Left lobe of liver (tissue), 2 donors: ENCODE data around the gene CSPG4. TPM values are rescaled to one million over a fixed set of nuclear protein-coding genes. Genes with fewer than 3 reads are reported as not detected.
"Not testable (repeated sequence)": the region's sequence is repeated elsewhere in the genome, so short reads cannot be mapped to it uniquely, and the experiment has no call there.

Experiments
- ATAC-seq: fragments of 200-7000 bp; cut with Tn5 transposase; one replicate; pipeline ENCODE4 v1.9.1; 2020; ENCODE audit warnings: mild to moderate bottlenecking, moderate library complexity
- DNase-seq: peaks from one replicate; pipeline ENCODE4 v3.0.0-alpha.2; 2020; ENCODE audit warnings: low spot score
- total RNA-seq: library from RNA; stranded (reverse); gene quantifications from one replicate; pipeline ENCODE4 v1.2.1, GENCODE V29; 2021
- donor health status: DM: no; HTN: no; CAD: no; lungs with moderate emphysema.
- donor health status: DM: no; HTN: yes; CAD: no.

The CSPG4 gene
- total RNA-seq, 1 donor from 2014 or later, result 0.23 TPM

DNA sequence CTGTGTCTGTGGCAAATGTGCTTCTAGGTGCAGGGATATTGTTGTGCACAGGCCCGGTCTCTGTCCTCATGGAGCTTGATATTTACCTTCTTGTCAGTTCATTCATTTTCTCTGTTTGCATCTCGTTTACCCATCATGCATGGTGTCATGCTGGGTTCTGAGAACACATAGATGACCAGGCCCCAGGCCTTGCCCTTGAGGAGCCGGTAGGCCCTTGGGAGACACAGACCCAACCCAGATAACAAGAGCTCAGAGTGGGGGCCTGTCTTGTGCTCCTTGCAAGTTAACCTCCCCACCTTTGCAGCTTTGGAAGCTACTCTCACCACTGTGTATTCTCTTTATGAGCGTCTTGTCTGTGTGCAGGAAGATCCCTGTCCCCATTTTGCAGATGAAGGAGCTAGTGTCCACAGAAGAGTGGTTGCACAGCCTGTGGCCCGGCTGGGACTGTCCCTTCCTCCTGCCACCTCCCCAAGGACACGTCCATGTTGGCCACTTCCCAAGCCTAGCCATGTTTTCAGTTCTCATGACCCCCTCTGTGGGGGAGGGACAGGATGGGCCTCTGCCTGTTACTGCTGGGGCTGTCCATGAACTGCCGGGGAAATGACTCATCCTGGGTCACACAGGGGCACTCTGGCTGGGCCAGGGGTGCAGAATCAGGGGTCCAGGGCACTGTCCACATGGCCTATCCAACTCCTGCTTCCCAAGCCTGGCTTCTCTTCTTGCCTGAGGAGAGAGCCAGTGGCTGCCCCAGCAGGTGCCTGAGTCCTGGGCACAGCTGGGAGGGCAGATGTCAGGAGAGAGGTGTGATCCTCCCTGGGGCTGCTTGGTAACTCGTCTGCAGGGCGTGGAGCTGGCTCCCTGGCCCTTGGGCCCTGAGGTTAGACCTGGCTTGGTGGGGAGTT is 61.5 kb downstream of the CSPG4 start:
- DNase-seq (peak; percentile 66), ATAC-seq (peak; percentile 5)

DNA sequence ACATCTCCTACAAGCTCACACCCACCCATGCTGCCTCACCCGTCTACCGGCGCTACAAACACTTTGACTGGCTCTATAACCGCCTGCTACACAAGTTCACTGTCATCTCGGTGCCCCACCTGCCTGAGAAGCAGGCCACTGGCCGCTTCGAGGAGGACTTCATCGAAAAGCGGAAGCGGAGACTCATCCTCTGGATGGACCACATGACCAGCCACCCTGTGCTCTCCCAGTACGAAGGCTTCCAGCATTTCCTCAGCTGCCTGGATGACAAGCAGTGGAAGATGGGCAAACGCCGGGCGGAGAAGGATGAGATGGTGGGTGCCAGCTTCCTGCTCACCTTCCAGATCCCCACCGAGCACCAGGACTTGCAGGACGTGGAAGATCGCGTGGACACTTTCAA is 62.8 kb downstream of the CSPG4 start:
- ATAC-seq (no peak), DNase-seq (no peak)

DNA sequence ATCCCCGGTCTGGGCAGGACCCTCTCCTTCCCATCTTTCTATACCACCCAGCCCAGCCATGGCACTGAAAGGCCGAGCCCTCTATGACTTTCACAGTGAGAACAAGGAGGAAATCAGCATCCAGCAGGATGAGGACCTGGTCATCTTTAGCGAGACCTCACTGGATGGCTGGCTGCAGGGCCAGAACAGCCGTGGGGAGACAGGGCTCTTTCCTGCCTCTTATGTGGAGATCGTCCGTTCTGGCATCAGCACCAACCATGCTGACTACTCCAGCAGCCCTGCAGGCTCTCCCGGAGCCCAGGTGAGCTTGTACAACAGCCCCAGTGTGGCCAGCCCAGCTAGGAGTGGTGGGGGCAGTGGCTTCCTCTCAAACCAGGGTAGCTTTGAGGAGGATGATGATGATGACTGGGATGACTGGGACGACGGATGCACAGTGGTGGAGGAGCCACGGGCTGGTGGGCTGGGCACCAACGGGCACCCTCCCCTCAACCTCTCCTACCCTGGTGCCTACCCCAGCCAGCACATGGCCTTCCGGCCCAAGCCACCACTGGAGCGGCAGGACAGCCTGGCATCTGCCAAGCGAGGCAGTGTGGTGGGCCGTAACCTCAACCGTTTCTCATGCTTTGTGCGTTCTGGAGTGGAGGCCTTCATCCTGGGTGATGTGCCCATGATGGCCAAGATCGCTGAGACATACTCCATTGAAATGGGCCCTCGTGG is 63.4 kb downstream of the CSPG4 start:
- ATAC-seq (no peak), DNase-seq (no peak)

DNA sequence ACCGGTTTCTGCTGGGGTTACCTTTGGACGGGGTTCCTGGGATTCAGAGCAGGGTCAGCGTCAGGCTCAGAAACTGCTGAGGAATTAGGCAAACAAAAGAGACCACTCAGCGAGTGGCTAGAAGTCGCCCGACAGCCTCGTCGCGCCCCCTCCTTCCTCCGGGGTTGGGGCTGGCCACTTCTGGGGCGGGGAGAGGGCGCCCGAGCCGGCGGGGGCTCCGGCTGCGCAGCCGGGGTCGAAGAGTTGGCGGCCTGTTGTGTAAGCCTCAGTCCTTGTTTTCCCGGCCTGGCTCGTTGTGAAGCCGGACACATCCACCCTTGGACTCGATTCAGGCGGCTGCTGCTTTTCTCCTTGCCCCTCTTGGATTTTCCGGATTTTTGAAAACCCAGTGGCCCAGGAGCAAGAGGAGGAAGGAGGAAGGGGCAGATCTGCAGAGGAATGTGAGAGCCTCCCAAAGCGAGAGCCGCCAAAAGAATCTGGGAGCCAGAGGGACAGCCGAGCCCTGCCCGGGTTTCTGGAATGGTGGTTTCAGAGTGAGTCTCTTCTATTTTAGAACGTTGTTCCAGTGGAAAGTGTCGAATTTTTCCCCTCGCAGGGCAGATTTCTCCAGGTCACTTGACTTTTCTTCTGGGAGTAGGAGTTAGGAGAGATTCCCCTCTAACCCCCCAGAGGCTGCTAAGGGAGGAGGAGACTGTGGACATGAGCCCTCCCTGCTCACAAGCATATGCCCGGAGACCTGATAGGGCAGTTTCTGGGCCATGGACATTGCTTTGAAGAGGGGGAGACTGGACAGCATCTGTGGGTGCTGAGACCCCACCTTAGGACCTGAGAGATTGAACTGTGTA is 64.3 kb downstream of the CSPG4 start:
- peak; percentile 45 for ATAC-seq

DNA sequence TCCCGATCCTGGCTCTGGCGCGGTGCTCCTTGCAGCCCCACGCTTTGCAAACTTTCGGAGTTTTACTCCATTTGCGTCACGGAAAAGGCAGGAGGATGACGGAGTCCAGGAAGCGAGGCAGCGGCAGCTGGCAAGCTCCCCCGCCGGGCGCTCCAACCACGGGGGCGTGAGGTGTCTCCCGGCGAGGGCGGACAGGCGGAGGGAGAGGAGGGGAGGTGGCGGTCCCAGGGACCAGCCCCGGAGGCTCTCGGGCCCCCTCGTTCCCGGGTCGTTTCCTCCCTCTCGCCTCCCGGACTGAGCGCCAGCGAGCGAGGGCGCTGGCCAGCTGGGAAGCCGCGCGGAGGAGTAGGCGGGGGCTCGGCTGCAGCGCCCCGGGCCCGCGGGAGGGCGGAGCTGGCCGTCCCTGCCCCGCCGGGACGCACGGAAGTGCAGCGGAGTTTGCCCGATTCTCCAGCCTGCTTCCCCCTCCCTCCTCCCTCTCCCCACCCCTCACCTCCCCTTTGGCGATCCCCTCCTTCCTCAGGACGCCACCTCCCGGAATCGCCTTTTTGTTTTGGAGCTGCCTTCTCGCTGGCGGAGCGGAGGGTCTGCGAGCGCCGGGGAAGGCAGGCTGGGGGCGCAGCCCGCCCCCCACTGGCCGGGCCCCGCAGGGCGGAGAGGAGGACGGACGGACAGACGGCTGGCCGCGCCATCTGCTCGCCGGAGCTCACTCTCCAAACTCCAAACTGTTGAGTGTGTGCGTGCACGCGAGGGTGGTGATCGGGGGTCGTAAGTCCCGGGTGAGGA is 65.1 kb downstream of the CSPG4 start, which contains the start of gene SNX33:
Gene SNX33, plus strand, starts transcription at position 543 of the 786 bp plus-strand sequence. CDS start 1,191 bp downstream, outside the sequence.
- DNase-seq, result peak; percentile 88
- ATAC-seq, result peak; percentile 92

More for the DNA sequence above, 64.3 kb downstream of the CSPG4 start:
- DNase-seq, result peak; percentile 64

DNA sequence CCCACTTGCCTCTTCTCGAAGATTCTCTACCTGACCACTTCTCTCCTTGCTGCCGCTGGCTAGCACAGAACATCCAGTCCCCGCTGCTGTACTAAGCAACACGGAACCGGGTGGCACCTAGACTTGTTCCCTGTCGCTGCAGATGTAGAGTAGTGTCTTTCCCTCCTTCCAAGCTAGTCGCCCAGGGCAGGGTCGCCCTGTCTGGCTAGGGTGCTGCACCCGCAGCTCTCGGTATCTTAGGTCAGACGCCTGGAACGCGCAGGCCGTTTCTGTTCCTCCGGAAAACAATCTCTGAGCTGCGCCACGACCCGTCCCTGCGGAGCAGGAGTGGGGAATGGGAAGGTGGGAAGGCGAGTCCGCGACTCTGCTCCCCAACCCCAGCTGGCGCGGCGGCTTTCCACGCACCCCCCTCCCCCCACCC is 65.7 kb downstream of the CSPG4 start:
- no peak for DNase-seq

DNA sequence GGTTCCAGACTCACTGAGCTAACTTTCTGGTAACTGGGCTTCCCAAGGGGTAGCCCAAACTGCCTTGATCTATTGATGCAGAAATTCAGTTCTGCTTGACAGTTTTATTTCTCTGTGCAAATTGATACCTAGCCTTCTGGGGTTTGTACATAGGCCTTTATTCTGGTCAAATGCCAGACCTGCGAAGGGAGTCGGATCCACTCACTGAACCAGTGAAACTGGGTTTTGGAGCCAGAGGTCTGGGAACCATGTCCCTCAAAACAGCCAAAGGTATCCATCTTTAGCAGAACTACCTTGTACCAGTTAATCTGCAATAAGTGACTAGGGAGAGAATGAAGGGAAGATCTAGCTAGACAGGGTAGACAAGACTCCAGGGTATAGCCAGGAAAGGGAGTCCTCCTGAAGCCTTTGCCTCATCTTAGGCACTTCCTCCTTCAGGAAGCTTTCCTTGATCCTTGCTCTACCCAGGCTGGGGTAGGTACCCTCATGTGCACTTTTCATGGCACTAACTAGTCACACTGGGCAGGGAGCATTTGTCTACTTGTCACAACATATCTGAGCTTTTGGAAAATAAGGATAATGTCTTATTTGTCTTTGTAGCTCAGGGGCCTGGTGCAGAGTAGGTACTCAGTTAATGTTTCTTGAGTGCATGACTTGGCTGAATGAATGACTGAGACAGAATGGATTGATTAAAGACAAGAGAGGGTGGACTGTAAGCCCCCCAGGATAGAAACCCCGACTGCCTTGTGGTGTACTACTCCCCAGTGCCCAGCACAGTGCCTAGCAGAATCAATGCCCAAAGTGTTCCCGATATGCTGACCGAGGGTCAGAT is 66.3 kb downstream of the CSPG4 start:
- ATAC-seq (no peak), DNase-seq (no peak)

More for the DNA sequence above, 65.7 kb downstream of the CSPG4 start:
- peak; percentile 30 for ATAC-seq

DNA sequence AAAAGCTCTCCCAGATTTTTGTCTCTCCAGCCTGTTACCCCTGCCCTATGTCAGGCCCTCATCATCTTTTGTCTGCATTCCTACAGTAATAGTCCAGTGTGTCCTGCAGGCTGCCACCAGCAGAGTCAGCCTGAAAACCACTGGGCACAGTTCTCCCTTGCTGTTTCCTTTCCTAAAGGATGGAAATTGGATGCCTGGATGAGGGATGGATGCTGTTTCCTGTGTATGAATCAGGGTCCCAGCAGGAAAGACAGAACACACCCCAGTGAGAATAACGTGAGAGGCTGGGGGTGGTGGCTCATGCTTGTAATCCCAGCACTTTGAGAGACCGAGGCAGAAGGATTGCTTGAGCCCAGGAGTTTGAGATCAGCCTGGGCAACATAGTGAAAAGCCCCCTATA is 68.3 kb downstream of the CSPG4 start:
- DNase-seq (no peak), ATAC-seq (no peak)

DNA sequence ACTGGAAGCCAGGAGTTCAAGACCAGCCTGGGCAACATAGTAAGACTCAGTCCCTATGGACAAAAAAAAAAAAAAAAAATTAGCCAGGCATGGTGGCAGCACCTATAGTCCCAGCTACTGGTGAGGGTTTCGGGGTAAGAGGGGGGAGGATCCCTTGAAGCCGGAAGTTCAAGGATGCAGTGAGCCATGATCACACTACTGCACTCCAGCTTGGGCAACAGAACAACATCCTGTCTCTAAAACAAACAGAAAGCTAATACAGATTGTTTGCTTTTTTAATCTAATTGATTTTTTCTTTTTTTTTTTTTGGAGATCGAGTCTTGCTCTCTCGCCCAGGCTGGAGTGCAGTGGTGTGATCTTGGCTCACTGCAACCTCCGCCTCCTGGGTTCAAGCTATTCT is 71.0 kb downstream of the CSPG4 start:
- ATAC-seq, result peak; percentile 13
- DNase-seq, result no peak

DNA sequence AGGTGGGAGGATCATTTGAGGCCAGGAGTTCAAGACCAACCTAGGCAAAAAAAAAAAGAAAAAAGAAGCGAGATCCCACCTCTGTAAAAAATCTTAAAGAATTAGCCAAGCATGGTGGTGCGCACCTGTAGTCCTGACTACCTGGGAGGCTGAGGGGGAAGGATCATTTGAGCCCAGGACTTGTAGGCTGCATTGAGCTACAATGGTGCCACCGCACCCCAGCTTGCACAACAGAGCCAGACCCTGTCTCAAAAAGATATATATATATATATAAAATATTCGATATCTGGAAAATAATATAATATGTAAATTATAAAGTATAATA is 71.5 kb downstream of the CSPG4 start:
- no peak for DNase-seq

DNA sequence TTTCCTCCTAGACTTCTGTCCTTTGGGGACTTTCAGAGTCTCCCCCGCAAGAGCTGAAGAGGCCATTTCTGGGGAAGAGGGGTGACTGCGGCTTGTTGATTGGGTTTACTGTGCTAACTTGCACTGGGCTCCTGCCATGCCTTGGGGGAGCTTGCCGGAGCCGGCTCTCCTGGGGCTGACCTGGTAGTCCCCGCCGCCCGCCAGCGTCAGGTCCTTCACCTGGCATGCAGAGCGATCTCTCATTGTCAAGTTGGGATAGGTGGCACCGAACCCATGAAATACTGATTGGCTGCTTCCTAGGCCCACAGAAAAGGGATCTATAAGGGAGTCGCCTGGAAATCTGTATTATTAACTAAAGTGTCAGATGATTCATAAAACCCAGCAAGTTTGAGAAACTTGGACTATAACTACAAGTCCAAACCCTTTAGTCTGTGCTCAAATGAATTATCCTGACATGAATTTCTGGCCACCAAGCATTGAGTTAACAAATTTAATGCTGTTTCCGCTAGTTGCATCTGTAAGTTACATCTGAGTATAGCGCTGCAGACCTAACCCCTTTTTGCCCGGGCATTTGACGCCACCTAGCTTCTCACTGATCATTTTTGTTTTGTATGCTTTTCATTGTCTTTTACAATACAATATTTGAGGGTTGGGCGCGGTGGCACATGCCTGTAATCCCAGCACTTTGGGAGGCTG is 72.0 kb downstream of the CSPG4 start:
- ATAC-seq (peak; percentile 39), DNase-seq (no peak)

More for the DNA sequence above, 71.5 kb downstream of the CSPG4 start:
- no peak for ATAC-seq

DNA sequence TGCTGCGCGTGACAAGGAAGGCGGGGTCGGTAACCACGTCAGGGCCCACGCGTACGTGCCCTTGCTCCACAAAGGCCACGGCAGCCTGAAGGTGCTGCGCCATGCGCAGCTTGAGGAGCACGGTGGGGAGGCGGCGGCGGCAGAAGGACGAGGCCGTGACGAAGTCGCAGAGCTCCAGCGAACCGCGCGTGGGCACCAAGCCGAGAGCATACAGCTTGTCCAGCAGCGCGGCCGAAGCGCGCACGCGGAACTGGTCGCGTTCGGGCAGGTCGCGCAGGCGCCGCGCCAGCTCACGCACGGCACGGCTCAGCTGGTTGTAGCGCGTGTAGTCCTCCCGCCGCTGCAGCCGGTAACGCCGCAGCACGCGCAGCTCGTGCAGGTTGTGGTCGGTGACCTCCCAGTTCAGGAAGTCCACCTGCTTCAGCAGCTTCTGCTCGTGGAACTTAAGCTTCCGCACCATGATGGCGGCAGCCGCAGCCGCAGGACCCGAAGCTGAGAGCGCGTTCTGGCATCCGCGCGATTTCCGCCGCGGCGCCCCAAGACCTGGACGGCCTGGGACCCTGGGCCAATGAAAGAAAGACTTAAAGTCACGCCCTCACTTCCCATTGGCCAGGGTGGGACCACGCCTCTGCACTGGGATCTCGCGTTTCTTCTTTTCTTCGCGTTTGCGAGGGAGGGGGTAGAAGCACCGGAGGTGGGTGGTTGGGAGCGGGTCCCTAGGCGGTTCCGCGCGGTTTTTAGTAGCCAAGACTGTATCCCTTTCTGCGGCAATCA is 72.8 kb downstream of the CSPG4 start, which contains the start of gene IMP3:
Gene IMP3, minus strand, starts transcription at position 516 of the 774 bp plus-strand sequence. Its CDS starts 56 bp downstream, at position 460.
- peak; percentile 90 for ATAC-seq
- DNase-seq, result peak; percentile 97

DNA sequence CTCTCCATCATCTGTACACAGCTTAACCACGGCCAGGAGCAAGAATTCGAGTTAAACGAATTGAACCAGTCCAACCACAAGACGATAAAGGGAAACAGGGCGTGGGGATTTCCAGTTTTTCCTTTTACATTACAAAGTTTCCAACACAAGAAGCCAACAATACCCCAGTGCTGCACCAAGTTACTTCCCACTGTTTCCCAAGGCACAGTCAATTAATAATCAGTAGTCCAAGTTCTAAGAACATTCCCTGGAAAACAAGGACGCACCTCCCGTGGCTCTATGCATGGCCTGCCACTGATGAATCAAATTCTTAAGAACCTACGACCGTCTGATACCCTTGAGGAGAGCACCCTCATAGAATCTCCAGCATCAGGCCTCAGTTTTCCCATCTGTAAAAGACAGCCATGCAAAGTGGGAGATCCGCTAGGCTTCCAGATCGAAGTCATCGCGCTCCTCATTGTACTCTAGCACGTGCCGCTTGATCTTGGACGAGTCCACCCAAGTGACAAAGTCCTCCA is 73.4 kb downstream of the CSPG4 start:
- DNase-seq, result no peak

DNA sequence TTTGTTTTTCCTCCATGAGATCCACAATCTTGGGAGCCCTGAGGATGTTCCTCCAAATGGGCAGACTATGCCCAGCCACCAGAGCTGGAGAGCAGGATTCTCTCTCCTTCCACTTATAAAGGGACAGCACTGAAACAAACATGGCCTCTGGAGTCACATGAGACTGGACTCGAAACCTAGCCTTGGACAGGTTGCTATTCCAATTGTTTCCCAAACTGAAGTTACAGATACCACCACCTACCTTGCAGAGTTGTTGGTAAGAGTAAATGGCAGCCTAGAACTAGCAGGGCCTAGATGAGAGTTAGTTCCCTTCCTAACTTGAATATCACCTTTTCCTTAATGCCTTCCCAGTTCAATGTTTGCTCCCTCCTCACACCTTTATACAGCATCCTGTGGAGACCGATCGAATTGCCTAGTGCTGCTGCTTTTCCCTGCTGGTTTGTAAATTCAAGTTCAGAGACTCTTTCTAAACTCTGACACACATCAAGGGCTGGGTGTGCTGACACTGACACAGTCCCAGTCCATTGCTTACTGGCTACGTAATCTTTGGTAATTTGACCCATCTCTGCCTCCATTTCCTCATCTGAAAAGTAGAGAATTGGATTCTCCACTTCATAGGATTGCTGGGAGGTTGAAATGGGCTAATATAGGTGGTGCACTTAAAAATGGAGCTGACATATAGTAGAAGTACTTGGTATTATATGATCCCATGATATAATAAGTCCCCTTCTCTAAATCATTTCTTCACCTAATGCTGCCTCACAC is 75.2 kb downstream of the CSPG4 start:
- ATAC-seq, result no peak
- DNase-seq, result no peak

More for the DNA sequence above, 73.4 kb downstream of the CSPG4 start:
- ATAC-seq, result no peak

DNA sequence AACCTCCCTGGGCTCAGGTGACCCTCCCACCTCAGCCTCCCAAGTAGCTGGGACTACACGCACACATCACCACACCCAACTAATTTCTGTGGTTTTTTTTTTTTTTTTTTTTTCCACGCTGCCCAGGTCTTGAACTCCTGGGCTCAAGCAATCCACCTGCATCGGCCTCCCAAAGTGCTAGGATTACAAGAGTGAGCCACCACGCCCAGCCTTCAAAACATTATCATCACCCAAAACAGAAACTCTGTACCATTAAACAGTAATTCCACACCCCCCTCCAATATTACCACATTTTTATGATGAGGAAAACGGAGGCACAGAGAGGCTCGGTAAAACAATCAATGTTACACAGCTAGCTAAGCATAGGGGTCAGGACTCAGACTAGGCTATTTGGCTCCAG is 76.6 kb downstream of the CSPG4 start:
- DNase-seq, result no peak
- no peak for ATAC-seq

DNA sequence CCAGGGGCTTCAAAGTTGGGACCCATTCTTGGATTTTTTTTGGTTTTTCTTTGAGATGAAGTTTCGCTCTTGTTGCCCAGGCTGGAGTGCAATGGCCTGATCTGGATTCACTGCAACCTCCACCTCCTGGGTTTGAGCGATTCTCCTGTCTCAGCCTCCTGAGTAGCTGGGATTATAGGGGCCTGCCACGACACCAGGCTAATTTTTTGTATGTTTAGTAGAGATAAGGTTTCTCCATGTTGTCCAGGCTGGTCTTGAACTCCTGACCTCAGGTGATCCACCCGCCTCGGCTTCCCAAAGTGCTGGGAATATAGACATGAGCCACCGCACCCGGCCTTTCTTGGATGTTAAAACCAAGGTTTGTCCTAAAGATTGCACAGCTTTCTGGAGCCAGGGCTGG is 78.7 kb downstream of the CSPG4 start:
- not testable (repeated sequence) for DNase-seq, ATAC-seq

DNA sequence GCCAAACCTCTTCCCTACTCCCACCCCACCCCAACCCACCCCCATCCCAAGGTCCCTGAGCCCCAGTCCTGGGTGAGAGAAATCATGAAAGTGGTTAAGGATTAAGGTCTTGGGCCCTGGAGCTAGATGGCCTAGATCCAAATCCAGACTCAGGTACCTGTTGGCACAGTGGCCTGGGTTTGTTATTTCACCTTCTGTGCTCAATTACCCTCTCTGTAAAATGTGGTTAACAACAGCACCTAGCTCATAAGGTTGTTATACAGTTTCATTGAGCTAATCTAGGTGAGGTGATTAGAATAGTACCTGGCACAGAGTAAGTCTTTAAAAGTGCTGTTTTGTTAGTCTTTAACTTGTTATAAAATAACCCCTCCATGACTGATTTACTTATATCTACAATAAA is 80.7 kb downstream of the CSPG4 start:
- ATAC-seq, result no peak

More for the DNA sequence above, 80.7 kb downstream of the CSPG4 start:
- DNase-seq, result no peak
